NCI-H2081 treated with DMSO at 0.1 percent for 48 hours (cell line): Measurements from ENCODE around the gene EPHA5.
"Not testable (repeated sequence)": the region's sequence is repeated elsewhere in the genome, so short reads cannot be mapped to it uniquely, and the experiment has no call there.

Experiments
- DNase-seq: peaks from one replicate; lab custom pipeline; 2025; lab: John Stamatoyannopoulos, UW

The EPHA5 gene

DNA sequence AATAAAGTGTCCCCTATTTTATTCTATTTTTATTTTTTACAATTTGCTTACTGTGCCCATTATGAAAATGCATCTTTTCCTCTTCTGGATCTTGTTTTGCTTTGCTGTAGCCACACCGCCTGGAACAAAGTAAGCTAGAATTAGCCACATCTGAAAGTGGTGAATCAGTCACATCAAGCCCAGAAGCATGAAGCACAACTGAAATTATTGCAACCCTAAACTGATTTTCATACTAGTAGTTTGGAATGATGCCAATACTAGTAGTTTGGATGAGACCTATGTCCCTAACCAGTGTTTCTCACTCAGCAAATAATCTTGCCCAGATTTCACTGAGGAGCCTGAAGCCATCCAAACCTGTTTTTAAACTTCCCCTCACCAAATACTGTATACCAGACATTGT, 303.0 kb downstream of the EPHA5 start:
- no peak for DNase-seq

DNA sequence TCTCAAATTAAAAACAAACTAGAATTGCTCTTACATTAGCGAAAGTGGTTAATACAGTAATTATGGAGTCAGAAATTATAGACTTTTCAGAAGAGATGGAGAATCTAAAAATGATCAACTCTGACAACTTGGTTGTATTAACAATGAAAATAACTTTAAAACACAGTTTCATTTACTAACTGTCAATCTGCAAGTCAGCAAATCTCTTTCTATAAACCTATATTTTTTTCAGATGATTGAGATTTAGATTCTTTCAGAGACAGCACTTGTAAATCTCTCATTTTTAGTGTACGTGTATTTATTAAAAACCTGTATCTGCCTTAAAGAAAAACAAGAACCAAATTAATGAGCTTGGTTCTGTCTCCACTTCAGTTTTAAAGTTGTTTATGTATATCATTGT, 311.4 kb downstream of the EPHA5 start:
- DNase-seq: no peak

DNA sequence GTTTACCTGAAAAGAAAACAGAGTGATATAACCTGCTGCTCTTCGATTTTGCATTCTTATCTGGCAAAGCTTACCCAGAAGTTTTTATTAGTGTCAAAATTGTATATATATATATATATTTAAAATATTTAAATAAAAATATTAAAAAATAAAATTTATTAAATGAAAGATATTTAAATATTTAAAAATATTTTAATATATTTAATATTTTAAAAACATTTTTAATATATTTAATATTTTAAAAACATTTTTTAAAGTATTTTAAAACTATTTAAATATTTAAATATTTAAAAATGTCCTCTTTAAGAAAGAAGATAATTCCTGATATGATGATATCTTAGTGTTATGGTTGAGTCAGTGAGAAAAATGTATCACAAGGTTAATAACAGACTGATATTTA, 317.2 kb downstream of the EPHA5 start:
- no peak for DNase-seq

DNA sequence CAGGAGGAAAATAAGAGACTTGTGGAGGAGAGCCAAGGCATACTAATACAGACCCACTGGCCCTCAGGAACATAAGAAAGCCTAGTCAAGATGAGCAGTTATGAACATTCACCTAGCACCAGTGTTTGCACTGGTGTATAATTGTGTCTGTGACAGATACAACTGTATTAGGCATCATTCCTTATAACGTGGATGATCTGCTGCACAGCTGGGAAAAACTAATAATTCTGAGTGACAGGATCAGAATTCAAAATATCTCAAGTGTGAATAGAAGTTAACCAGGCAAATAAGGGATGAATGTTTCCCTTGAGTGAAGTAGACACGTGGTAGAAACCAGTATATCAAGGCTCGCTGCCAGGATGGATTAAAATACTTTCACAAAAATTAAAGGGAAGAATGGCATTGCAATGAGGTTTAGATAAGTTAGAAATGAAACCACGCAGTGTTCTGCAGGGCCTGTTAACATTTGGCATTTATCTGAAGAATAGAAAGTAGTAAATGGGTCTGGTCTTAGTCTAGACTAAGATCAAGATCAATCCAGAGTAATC, 325.9 kb downstream of the EPHA5 start:
- DNase-seq: no peak

DNA sequence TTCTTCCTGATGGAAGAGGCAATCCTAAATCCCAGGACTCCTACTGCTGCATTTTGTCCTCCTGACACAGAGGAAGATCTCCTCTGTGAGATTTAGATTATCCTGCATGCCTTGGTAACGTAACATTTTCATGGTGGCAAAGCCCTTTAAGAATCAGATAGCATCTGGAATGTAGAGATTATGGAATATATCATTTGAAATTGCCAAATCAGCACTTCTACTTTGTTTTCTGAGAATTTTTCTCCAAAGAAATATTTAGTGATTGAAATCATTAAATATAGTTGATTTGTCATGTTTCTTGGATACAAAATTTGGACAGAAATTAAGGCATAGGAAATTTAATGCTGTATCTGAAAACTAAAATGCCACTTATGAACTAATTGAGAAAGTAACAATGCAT, 326.9 kb downstream of the EPHA5 start:
- DNase-seq: no peak

DNA sequence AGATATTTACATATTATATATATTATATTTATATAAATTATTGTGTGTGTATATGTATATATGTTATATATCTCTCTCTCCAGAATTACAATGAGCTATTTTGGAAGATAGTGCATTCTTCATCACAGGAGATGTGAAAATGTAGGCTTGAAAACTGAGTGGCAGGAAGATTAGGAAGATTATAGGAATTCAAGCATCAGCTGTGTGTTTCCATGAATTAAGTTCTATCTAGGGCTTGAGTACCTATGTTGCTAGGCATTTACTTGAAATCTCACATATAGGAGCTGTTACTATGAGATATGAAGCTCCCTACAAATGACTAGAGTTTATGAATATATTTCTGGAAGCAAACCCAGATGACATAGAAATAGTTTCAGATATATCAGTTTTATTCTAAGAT, 328.7 kb downstream of the EPHA5 start:
- DNase-seq: no peak

DNA sequence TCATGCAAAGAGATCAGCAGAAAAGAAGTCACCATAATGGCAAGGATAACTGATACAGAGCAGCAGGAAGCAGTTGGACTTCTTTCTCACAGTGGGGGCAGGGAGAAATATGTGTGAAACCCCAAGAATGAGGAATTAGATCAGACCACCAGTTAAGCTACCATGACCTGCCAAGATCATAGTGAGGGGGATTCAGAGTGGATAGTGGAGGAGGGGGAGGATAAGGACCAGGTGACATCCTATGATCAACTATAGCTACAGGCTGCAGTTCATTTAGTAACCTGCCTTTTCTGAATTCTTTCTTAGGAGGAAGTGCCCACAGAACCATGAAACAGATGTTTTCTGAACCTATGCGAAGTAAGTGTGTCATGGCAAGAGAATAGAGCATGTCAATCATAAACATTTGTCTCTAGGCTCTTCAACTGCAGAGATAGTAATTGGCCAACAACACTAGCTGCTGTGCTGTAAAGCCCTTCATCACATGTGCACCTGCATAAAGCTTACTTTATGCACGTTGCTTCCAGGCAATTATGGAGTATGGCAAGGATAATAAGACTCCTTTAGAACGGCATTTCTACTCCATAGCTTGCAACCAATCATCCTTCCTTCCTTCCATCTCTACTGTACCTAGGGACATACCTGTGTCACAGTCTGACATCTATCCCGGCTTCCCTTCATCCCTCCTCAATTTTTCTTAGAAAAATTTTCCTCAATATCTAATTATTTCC, 329.7 kb downstream of the EPHA5 start:
- DNase-seq: no peak

DNA sequence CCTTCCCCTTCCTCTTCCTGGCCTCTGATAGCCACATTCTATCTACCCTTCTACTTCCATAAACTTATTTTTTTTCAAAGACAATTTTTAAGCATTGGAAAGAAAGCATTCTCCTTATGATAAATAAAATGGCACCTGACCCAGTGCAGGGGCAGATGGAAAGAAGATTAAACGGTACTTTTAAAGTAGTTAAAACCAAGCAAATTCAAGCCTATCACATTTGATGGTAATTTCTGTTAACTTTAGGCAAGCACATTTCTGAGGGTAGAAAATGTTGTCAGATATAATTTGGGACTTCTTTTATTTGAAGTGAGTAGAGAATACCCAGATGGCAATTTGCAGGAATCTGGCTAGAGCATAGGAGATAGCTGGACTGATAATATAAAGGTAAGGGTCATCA, 332.9 kb downstream of the EPHA5 start:
- no peak for DNase-seq

DNA sequence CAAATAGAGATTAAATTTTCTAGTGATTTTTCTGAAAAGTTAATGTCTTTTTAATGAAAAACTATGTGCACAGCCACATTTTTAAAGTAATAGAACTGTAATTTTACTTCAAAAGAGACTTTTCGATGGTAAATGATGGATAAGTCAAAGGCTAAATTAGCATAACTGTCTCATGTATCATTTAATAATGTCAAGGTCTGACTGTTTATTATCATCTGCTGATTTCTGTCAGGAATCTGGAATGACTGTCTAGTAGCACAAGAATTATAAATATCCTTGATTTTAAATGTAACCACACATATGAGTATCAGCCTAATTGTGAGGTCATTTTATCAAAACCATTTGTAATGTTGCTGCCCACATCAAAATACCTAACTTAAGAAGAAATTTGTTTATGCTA, 333.8 kb downstream of the EPHA5 start:
- DNase-seq: no peak

DNA sequence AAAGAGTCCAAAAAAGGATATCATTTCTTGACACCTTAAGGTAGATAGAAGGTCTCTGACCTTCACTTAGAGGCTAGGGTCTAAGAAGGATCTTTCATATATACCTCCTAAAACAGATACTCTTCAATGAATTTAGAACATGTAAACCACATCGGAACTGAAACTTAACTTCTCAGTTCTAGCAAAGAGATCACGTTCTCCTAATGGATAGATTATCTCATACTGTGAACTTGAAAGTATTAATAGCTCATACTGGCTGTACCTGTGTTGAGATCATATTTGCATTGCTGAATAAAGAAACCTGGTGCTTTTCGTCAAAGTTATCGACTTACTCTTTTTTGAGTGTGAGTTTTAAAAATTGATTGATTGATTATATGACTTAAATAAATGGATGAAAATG, 353.8 kb downstream of the EPHA5 start:
- DNase-seq: no peak

DNA sequence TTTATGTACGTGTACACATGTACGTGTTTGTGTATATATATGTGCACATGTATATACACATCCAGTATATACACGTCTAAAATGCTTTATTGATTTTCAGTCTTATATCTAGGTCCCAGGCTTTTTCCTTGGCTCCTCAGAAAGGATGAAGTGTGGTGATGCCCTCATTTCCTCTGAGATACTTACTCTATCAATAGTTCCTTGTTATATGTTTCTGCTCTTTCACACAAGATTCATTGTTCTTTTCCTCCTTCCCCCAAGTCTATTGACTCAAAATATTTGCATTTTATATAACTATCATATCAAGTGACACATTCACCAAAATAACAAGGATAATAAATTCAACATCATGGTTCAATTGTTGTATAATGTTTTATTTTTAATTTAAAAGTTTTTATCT, 359.2 kb downstream of the EPHA5 start:
- DNase-seq: no peak

DNA sequence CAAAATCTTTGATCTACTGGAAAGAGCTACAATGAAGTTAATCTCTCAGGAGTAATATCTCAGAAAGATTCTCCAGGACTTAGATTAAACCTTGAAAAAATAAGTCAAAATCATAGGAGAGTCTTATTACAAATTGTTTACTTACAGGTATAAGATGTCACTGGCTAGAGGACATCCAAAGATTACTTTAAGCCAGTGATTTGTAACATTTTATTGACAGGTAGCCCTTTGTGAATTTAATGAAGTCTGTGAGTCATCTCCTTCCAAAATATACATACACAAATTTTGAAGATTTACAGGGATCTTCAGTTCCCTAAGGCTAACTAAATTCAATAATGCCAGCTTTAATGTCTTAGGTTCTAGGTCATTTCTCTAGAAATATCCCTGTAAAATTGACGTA, 359.7 kb downstream of the EPHA5 start:
- no peak for DNase-seq

DNA sequence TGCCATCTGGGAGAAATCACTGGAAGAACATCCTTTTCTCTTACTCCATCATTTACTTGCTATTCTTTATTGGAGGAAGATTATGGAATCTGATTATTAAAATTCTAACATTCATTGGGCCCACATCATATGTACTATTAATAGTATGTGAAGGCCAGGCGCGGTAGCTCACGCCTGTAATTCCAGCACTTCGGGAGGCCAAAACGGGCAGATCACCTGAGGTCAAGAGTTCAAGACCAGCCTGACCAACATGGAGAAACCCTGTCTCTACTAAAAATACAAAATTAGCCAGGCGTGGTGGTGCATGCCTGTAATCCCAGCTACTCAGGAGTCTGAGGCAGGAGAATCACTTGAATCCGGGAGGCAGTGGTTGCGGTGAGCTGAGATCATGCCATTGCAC, 361.7 kb downstream of the EPHA5 start:
- DNase-seq: not testable (repeated sequence)

DNA sequence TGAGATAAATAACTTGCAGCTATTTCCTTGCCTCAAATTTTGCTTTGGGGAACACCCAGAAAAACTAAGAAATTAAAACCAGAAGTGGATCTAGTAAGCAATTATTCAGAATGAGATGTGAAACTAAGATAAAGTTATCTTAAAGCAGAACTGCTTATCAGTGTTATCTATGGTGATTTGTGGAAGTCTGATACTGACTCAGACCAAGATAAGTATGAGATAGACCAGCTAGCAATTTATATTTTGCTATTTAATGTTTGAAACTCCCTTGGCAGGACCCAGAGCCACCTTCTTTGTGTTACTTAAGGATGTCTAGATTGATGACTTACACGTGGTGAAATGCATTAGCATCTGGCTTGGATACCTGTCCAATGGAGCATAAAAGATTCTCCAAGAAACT, 368.1 kb downstream of the EPHA5 start:
- no peak for DNase-seq

DNA sequence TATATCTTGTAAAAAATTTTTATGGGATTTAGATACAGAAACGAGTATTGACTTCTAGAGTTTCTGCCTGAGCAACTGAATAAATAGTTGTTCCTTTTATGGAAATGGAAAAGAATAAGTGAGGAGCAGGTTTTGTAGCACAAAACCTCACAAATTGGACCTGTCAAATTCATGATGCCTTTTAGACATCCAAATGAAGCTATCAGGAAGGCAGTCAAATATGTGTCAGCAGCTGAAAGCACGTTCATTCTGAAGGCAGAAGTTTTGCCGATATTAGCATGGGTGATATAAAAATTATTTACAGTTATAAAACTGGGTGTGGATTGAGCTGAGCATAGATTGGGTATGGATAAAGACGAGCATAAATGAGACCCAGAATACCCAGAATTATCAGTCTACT, 374.0 kb downstream of the EPHA5 start:
- DNase-seq: no peak

DNA sequence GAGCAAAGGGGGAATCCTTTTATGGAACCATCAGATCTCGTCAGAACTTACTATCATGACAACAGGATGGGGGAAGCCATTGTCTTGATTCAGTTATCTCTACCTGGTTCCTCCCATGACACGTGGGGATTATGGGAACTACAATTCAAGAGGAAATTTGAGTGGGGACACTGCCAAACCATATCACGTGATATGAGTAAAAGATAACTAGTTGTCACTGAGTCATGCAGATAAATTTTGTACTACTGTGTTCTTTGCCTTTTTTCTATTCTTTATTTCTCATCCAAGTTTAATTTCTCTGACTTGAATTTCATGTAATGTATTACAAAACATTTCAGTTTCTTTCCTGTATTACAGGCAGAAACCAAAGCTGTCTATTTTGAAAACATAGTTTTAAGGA, 383.2 kb downstream of the EPHA5 start:
- DNase-seq: no peak
